HFFc6 (cell line): ENCODE data around the gene MRPL12. TPM values are rescaled to one million over a fixed set of nuclear protein-coding genes. Genes with fewer than 3 reads are reported as not detected.
A peak's percentile ranks its signal among the peaks of the same experiment; 100 is the strongest.

Experiments used
- DNase-seq: peaks from one replicate; pipeline ENCODE4 v3.0.0-alpha.2; 2018
- H3K27ac Mint-ChIP-seq: 2 replicates; pipeline ENCODE4 v1.8.0; 2020; ENCODE audit warnings: mild to moderate bottlenecking, mixed read lengths
- H3K27me3 Mint-ChIP-seq: 2 replicates; pipeline ENCODE4 v1.8.0; 2021; ENCODE audit warnings: mild to moderate bottlenecking, moderate library complexity, mixed read lengths; ENCODE audit not compliant: insufficient read depth
- H3K36me3 Mint-ChIP-seq: 2 replicates; pipeline ENCODE4 v1.8.0; 2021; ENCODE audit warnings: low read depth, mixed read lengths
- H3K4me1 Mint-ChIP-seq: 2 replicates; pipeline ENCODE4 v1.8.0; 2020; ENCODE audit warnings: low read depth, mixed read lengths
- H3K4me3 Mint-ChIP-seq: 2 replicates; pipeline ENCODE4 v1.8.0; 2020; ENCODE audit warnings: mild to moderate bottlenecking, moderate library complexity, mixed read lengths
- H3K9me3 Mint-ChIP-seq: 2 replicates; pipeline ENCODE4 v1.8.0; 2020; ENCODE audit warnings: mild to moderate bottlenecking, mixed read lengths
- total RNA-seq, 6 experiments: library from RNA; stranded (reverse); fragmentation: NEBNext Ultra II Directional; extraction: Animal tissue kit (Norgen Biotek cat#: 25700); gene quantifications; 2 replicates in 1 of 6; 3 replicates in 5 of 6; pipeline ENCODE4 v1.2.3, GENCODE V29; 2021
- TF ChIP-seq, protein P1 (sequence below): fragments of 200-600 bp; sonication (generic); IDR thresholded peaks from 2 replicates; pipeline ENCODE4 v1.5.0; 2021; ENCODE audit warnings: antibody characterized with exemption, mild to moderate bottlenecking

The MRPL12 gene
- total RNA-seq, 6 experiments from 2014 or later, result 105 to 124 (median 113) TPM

DNA sequence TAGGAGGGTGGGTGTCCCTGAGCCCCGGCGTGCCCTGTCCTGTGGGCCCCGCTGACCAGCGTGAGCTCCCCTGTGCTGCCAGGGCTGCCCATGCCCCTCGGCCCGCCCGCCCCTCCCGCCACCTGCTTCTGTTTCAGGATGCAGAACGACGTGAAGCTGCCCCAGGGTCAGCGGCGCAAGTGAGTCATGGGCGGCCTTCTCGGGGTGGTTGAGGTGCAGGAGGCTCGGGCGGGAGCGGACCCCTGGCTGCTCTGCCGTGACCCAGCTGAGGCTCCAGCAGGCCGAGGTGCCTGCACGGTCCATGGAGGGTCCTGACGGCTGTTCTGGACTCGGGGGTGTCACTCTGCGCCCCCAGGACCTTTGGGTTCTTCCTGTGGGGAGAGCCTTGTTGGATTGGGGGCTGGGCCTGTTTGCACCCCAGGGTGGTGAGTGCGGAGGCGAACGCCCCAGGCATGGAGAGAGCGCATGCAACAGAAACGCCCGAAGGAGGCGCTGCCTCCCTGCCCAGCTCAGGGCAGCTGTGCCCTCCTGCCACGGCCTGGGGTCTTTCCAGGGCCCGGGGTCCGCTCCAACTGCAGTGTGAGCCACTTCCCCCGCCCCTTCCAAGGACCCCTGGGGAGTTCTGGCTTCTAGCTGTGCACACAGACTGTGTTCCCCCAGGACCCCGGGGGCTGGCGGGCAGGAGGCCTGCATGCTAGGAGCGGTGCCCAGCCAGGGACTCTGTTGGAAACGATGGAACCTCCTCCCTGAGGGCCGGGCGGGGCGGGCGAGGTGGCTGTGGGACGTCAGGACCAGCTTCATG, 12.9 kb downstream of the MRPL12 start:
- no peak for DNase-seq
- no peaks in the 10 kb centered on the region; the same call in 1 of the 2 replicates for H3K36me3 Mint-ChIP-seq
- H3K27me3 Mint-ChIP-seq, result peaks cover 4% of the 10 kb centered on the region
- H3K4me3 Mint-ChIP-seq, result no peak overlapping the region
- no peak overlapping the region for H3K27ac Mint-ChIP-seq
- peaks cover 12% of the 10 kb centered on the region for H3K4me1 Mint-ChIP-seq
- H3K9me3 Mint-ChIP-seq, result no peaks in the 10 kb centered on the region
- TF ChIP-seq, protein P1, sequence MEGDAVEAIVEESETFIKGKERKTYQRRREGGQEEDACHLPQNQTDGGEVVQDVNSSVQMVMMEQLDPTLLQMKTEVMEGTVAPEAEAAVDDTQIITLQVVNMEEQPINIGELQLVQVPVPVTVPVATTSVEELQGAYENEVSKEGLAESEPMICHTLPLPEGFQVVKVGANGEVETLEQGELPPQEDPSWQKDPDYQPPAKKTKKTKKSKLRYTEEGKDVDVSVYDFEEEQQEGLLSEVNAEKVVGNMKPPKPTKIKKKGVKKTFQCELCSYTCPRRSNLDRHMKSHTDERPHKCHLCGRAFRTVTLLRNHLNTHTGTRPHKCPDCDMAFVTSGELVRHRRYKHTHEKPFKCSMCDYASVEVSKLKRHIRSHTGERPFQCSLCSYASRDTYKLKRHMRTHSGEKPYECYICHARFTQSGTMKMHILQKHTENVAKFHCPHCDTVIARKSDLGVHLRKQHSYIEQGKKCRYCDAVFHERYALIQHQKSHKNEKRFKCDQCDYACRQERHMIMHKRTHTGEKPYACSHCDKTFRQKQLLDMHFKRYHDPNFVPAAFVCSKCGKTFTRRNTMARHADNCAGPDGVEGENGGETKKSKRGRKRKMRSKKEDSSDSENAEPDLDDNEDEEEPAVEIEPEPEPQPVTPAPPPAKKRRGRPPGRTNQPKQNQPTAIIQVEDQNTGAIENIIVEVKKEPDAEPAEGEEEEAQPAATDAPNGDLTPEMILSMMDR, result peak; percentile 25

DNA sequence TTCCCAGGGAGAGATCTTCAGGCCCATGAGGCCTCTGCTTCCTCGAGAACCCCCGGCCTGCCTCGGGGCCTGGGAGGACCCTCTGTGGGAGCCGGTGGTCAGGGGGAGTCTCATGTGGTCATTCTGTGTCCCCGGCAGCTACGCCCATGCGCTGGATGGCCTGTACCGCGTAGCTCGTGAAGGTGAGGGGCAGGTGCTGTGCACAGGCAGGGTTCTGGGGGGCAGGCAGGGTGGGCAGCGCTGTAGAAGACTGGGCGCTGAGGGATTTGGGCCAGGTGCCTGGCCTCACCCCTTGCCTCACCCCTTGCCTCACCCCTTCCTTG, 13.5 kb downstream of the MRPL12 start:
- Mint-ChIP-seq H3K27me3 (no peaks in the 10 kb centered on the region; the same call in none of the 2 replicates), H3K9me3 (no peaks in the 10 kb centered on the region), H3K36me3 (no peaks in the 10 kb centered on the region; the same call in 1 of the 2 replicates), H3K27ac (no peak overlapping the region), H3K4me3 (no peak overlapping the region), H3K4me1 (peaks cover 9% of the 10 kb centered on the region)
- TF ChIP-seq, protein P1, result no peak
- DNase-seq, result no peak

DNA sequence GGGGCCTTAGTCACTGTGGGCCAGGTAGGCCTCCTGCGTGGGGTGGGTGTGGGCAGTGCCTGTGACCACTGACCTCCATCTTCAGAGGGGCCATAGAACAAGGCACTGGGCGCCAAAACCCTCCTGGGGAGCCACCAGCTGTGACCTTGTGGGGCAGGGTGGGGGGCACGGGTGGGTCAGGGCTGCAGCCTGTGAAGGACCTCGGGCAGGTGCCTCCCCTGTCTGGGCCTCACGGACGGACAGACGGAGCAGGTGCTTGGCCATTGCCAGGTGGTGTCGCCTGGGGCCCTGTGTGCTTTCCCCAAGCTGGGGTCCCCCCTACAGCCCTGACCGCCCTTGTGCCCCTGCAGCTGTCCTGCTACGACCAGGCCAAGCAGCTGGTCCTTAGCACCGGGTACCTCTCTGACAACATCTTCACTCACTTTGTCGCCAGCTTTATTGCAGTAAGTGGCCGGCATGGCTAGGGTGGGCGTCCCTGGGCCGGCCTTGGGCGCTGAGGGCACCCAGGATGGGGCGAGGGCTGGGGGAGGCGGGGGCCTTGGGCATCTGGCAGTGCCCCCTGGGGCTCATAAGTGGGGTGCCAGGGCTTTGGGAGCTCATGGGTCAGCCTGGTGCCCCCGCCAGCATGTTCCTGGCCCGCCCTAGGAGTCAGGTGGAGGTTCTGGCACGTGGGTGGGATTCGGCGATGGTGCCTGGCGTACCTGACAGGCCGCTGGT, 14.0 kb downstream of the MRPL12 start:
- TF ChIP-seq, protein P1, result no peak
- Mint-ChIP-seq H3K4me1 (peaks cover 9% of the 10 kb centered on the region), H3K27ac (no peak overlapping the region), H3K4me3 (no peak overlapping the region), H3K9me3 (no peaks in the 10 kb centered on the region), H3K27me3 (no peaks in the 10 kb centered on the region; the same call in none of the 2 replicates), H3K36me3 (no peaks in the 10 kb centered on the region; the same call in 1 of the 2 replicates)
- DNase-seq, result no peak

DNA sequence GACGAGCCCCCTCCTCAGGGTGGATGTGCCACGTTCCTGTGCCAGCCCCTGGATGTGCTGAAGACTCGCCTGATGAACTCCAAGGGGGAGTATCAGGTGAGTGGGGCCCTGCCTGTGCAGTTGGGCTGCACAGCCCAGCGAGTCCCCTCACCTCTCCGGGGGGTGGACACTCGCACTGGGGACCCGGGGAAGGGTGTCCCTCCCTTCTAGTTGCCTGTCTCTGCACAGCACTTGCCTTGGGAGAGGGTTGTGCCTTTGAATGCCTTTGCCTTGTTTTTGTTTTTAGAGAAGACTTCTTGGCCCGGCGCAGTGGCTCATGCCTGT, 14.6 kb downstream of the MRPL12 start:
- Mint-ChIP-seq H3K27me3 (no peaks in the 10 kb centered on the region; the same call in 1 of the 2 replicates), H3K27ac (no peak overlapping the region), H3K9me3 (no peaks in the 10 kb centered on the region), H3K4me1 (peaks cover 9% of the 10 kb centered on the region), H3K4me3 (no peak overlapping the region), H3K36me3 (no peaks in the 10 kb centered on the region; the same call in 1 of the 2 replicates)
- TF ChIP-seq, protein P1, result no peak
- no peak for DNase-seq

DNA sequence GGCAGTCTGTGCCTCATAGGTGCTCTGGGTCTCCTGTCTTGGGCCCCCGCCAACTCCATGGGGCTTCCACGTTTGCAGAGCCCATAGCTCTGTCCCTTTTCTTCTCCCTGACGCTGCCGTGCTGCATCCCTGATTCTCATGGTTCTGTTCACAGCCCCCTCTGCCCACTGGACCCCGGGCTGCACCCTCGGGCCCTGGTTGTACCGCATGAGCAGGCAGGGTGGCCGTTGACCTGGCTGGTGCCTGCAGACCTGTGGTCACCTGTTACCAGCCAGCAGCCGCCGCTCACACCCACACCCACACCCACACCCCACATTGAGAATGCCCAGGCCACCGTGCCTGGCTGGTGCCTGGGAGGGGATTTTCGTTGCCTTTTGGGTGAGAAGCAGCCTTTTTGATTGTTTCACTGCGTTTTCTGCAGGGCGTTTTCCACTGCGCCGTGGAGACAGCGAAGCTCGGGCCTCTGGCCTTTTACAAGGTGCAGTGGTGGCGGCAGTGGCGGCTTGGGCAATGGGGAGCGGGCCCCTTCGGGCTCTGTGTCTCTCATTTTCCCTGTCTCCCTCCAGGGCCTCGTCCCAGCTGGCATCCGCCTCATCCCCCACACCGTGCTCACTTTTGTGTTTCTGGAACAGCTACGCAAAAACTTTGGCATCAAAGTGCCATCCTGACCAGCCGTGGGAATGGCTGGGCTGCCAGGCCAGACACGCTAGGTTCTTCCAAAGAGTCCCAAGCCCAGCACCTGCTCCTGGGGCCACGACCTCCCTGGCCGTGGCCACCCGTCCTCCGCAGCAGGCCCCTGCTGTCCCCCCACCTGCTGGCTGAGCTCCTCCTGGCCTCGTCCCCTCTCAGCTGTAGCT, 16.5 kb downstream of the MRPL12 start:
- DNase-seq, result no peak
- Mint-ChIP-seq H3K36me3 (no peaks in the 10 kb centered on the region; the same call in 1 of the 2 replicates), H3K27me3 (peaks cover 3% of the 10 kb centered on the region; the same call in 1 of the 2 replicates), H3K4me3 (no peak overlapping the region), H3K4me1 (peaks cover 13% of the 10 kb centered on the region; the same call in 1 of the 2 replicates), H3K27ac (no peak overlapping the region), H3K9me3 (no peaks in the 10 kb centered on the region)
- TF ChIP-seq, protein P1, result no peak
